Liver (tissue), 9 donors: Measurements from ENCODE around the gene GRIP1. TPM values are rescaled to one million over a fixed set of nuclear protein-coding genes. Genes with fewer than 3 reads are reported as not detected.

Source experiments
- DNase-seq: peaks from one replicate; pipeline ENCODE4 v3.0.0-alpha.2; 2017; ENCODE audit warnings: low spot score
- H3K27ac ChIP-seq, 2 donors: one replicate each; pipeline ENCODE4 v1.7.0; 2013; ENCODE audit warnings: inconsistent platforms in 2 of 2, low read length in 2 of 2, control low read depth in 1 of 2, low read depth in 1 of 2, mild to moderate bottlenecking in 1 of 2
- H3K27me3 ChIP-seq, 4 donors: one replicate each; pipeline versions ENCODE4 v1.6.1 to v1.7.0; 2013; ENCODE audit warnings: low read length in 3 of 4, inconsistent platforms in 1 of 4, mild to moderate bottlenecking in 1 of 4, moderate library complexity in 1 of 4; ENCODE audit not compliant: control insufficient read depth in 4 of 4, insufficient read depth in 4 of 4
- H3K36me3 ChIP-seq, 4 donors: one replicate each; pipeline versions ENCODE4 v1.6.1 to v1.7.0; 2013; ENCODE audit warnings: low read length in 3 of 4, mild to moderate bottlenecking in 3 of 4, low read depth in 1 of 4, moderate library complexity in 1 of 4; ENCODE audit not compliant: control insufficient read depth in 4 of 4, insufficient read depth in 3 of 4
- H3K4me1 ChIP-seq, 4 donors: one replicate each; pipeline versions ENCODE4 v1.6.1 to v1.7.0; 2013; ENCODE audit warnings: low read length in 3 of 4, mild to moderate bottlenecking in 3 of 4, moderate library complexity in 1 of 4; ENCODE audit not compliant: control insufficient read depth in 4 of 4, insufficient read depth in 4 of 4
- H3K4me3 ChIP-seq, 3 donors: one replicate each; pipeline versions ENCODE4 v1.6.1 to v1.7.0; 2013; ENCODE audit warnings: low read length in 3 of 3, control low read depth in 1 of 3, low read depth in 1 of 3, mild to moderate bottlenecking in 1 of 3
- H3K9ac ChIP-seq, 2 donors: one replicate each; pipeline ENCODE4 v1.7.0; 2013; ENCODE audit warnings: low read length in 2 of 2, mild to moderate bottlenecking in 2 of 2, moderate library complexity in 2 of 2, control low read depth in 1 of 2, low read depth in 1 of 2
- H3K9me3 ChIP-seq, 4 donors: one replicate each; pipeline versions ENCODE4 v1.6.1 to v1.7.0; 2013; ENCODE audit warnings: low read length in 3 of 4; ENCODE audit not compliant: control insufficient read depth in 4 of 4
- ATF3 ChIP-seq: IDR thresholded peaks from 2 replicates; pipeline ENCODE4 v1.6.1; 2016; ENCODE audit warnings: antibody characterized with exemption
- CTCF ChIP-seq: fragments of 150-350 bp; IDR thresholded peaks from 2 replicates; pipeline ENCODE4 v1.5.1; 2017; ENCODE audit warnings: improper control_type of control experiment, low read depth, low read length; ENCODE audit not compliant: missing input control
- EGR1 ChIP-seq, 2 donors: IDR thresholded peaks; 2 replicates each; pipeline ENCODE4 v1.6.1; 2016 to 2018; ENCODE audit warnings: antibody characterized with exemption in 2 of 2, low read depth in 2 of 2
- FOXA1 ChIP-seq: IDR thresholded peaks from 2 replicates; pipeline ENCODE4 v1.6.1; 2016; ENCODE audit warnings: antibody characterized with exemption
- FOXA2 ChIP-seq: IDR thresholded peaks from 2 replicates; pipeline ENCODE4 v1.6.1; 2016; ENCODE audit warnings: antibody characterized with exemption
- GABPA ChIP-seq, 2 donors: IDR thresholded peaks in 1 of 2; conservative IDR thresholded peaks in 1 of 2; 2 replicates each; pipeline ENCODE4 v1.6.1; 2016; ENCODE audit warnings: antibody characterized with exemption in 2 of 2, mild to moderate bottlenecking in 1 of 2, moderate library complexity in 1 of 2
- HNF4A ChIP-seq, 2 donors: conservative IDR thresholded peaks; 2 replicates each; pipeline ENCODE4 v1.6.1; 2016; ENCODE audit warnings: antibody characterized with exemption in 2 of 2, mild to moderate bottlenecking in 2 of 2
- HNF4G ChIP-seq: IDR thresholded peaks from 2 replicates; pipeline ENCODE4 v1.6.1; 2016; ENCODE audit warnings: antibody characterized with exemption
- JUND ChIP-seq, 2 donors: IDR thresholded peaks; 2 replicates each; pipeline ENCODE4 v1.6.1; 2016; ENCODE audit warnings: antibody characterized with exemption in 2 of 2
- MAX ChIP-seq: IDR thresholded peaks from 2 replicates; pipeline ENCODE4 v1.6.1; 2016; ENCODE audit warnings: antibody characterized with exemption
- NR2F2 ChIP-seq: IDR thresholded peaks from 2 replicates; pipeline ENCODE4 v1.6.1; 2016; ENCODE audit warnings: antibody characterized with exemption
- RAD21 ChIP-seq, 2 donors: IDR thresholded peaks; 2 replicates each; pipeline ENCODE4 v1.6.1; 2016; ENCODE audit warnings: antibody characterized with exemption in 2 of 2, mild to moderate bottlenecking in 2 of 2
- REST ChIP-seq: IDR thresholded peaks from 2 replicates; pipeline ENCODE4 v1.6.1; 2016; ENCODE audit warnings: antibody characterized with exemption, mild to moderate bottlenecking
- RXRA ChIP-seq, 2 donors: IDR thresholded peaks; 2 replicates each; pipeline ENCODE4 v1.6.1; 2017 to 2018; ENCODE audit warnings: antibody characterized with exemption in 2 of 2, mild to moderate bottlenecking in 1 of 2
- SP1 ChIP-seq: IDR thresholded peaks from 2 replicates; pipeline ENCODE4 v1.6.1; 2018; ENCODE audit warnings: antibody characterized with exemption, mild to moderate bottlenecking
- TAF1 ChIP-seq: conservative IDR thresholded peaks from 2 replicates; pipeline ENCODE4 v1.6.1; 2016; ENCODE audit warnings: antibody characterized with exemption, mild to moderate bottlenecking
- YY1 ChIP-seq: IDR thresholded peaks from 2 replicates; pipeline ENCODE4 v1.6.1; 2016; ENCODE audit warnings: antibody characterized with exemption, mild to moderate bottlenecking
- ZBTB33 ChIP-seq: IDR thresholded peaks from 2 replicates; pipeline ENCODE4 v1.6.1; 2016; ENCODE audit warnings: antibody characterized with exemption
- WGBS: extraction: QIAGEN DNeasy Blood & Tissue Kit; methylation state at CpG from one replicate; pipeline ENCODE4 v1.1.7; 2013; 5-methylcytosine and 5-hydroxymethylcytosine counted together
- polyA plus RNA-seq, 2 donors: library from polyadenylated mRNA; stranded (reverse) in 1 of 2; unstranded in 1 of 2; fragments of 200-250 nt in 1 of 2; fragments of >200 nt in 1 of 2; fragmentation: Nextera tagmentation in 1 of 2; extraction: Ambion mirVana in 1 of 2; gene quantifications; one replicate each; pipeline versions ENCODE4 v1.2.1 to v1.2.3, GENCODE V29; 2013 to 2015
- total RNA-seq, 2 donors: library from RNA; depleted of rRNA; stranded (reverse); fragments of >200 nt; gene quantifications; one replicate each; pipeline ENCODE4 v1.2.3, GENCODE V29; 2014
- donor health status: healthy.
- donor health status: healthy.
- donor health status: healthy.
- donor health status: healthy.
- donor health status: healthy.

GRIP1 gene
- total and polyA plus RNA-seq, 4 donors = 0.05 to 1.5 (median 0.24) TPM

GRCh38 chr12:66418908-66419307, 260.0 kb downstream of the GRIP1 start:
- no peak overlapping the region for H3K27ac ChIP-seq
- no peaks in the 10 kb centered on the region for H3K4me1 ChIP-seq
- H3K27me3 ChIP-seq = no peaks in the 10 kb centered on the region
- 70% methylated on average over 1 of the region's 1 CpG for WGBS
- H3K4me3 ChIP-seq = no peak overlapping the region
- H3K9me3 ChIP-seq = no peaks in the 10 kb centered on the region
- no peak overlapping the region for H3K9ac ChIP-seq
- no peak for TF ChIP-seq FOXA1
- TF ChIP-seq FOXA2 = no peak
- TF ChIP-seq CTCF = no peak
- no peak for TF ChIP-seq RAD21 (IDR thresholded peaks at IDR 0.05)
- TF ChIP-seq MAX = no peak
- TF ChIP-seq GABPA (IDR thresholded peaks at IDR 0.05 in 1 of 2, conservative IDR thresholded peaks at IDR 0.05 in 1 of 2) = no peak
- no peak for TF ChIP-seq ZBTB33
- no peak for TF ChIP-seq NR2F2
- TF ChIP-seq TAF1 = no peak
- no peak for TF ChIP-seq RXRA (IDR thresholded peaks at IDR 0.05)
- no peak for TF ChIP-seq ATF3
- no peak for TF ChIP-seq EGR1 (IDR thresholded peaks at IDR 0.05; ENCODE audit: low read depth in 2 of 2)
- no peak for TF ChIP-seq HNF4A (conservative IDR thresholded peaks at IDR 0.05)
- no peak for TF ChIP-seq SP1
- TF ChIP-seq HNF4G = no peak
- no peak for TF ChIP-seq JUND (IDR thresholded peaks at IDR 0.05)
- no peak for TF ChIP-seq REST
- TF ChIP-seq YY1 = no peak
- no peaks in the 10 kb centered on the region for H3K36me3 ChIP-seq
- DNase-seq = no peak

GRCh38 chr12:66417217-66417616, 261.7 kb downstream of the GRIP1 start:
- Histone ChIP-seq H3K36me3 (no peaks in the 10 kb centered on the region), H3K27ac (no peak overlapping the region), H3K9me3 (no peaks in the 10 kb centered on the region), H3K27me3 (no peaks in the 10 kb centered on the region), H3K4me3 (no peak overlapping the region), H3K9ac (no peak overlapping the region), H3K4me1 (no peaks in the 10 kb centered on the region)
- DNase-seq = no peak
- TF ChIP-seq MAX = no peak
- TF ChIP-seq HNF4G = no peak
- no peak for TF ChIP-seq TAF1
- TF ChIP-seq YY1 = no peak
- TF ChIP-seq RXRA (IDR thresholded peaks at IDR 0.05) = no peak
- no peak for TF ChIP-seq RAD21 (IDR thresholded peaks at IDR 0.05)
- 78% methylated on average over 1 of the region's 1 CpG for WGBS
